HAP-1 (cell line): ENCODE measurements around the gene CTNNA2.

ENCODE experiments used
- DNase-seq, 2 experiments: peaks; one replicate each; pipeline ENCODE4 v3.0.0-alpha.2; 2016 to 2020; ENCODE audit warnings: low spot score in 2 of 2
- H3K27me3 ChIP-seq: fragments of 250-450 bp; sonication (Bioruptor Pico); 2 replicates; pipeline ENCODE4 v1.5.1; 2020; ENCODE audit warnings: low read depth, mild to moderate bottlenecking, moderate library complexity
- H3K36me3 ChIP-seq: fragments of 250-450 bp; sonication (Bioruptor Pico); replicated peaks from 2 replicates; pipeline ENCODE4 v1.5.1; 2020; ENCODE audit warnings: mild to moderate bottlenecking
- H3K4me1 ChIP-seq: fragments of 250-450 bp; sonication (Bioruptor Pico); 2 replicates; pipeline ENCODE4 v1.5.1; 2020; ENCODE audit warnings: mild to moderate bottlenecking
- H3K4me3 ChIP-seq: fragments of 250-450 bp; sonication (Bioruptor Pico); 2 replicates; pipeline ENCODE4 v1.5.1; 2020; ENCODE audit warnings: mild to moderate bottlenecking, moderate library complexity
- H3K9me3 ChIP-seq: fragments of 250-450 bp; sonication (Bioruptor Pico); 2 replicates; pipeline ENCODE4 v1.5.1; 2020; ENCODE audit warnings: mild to moderate bottlenecking, moderate library complexity
- in situ Hi-C: fragments of 300-500 bp; cut with MboI; formaldehyde crosslinking; loops from 3 replicates; pipeline ENCODE4 v1.14.3; 2020; ENCODE audit warnings: low sequenced_read_pairs, inconsistent platforms, mixed read lengths

The CTNNA2 gene

GRCh38 chr2:79700651-79701050, 187.8 kb downstream of the CTNNA2 start:
- in situ Hi-C loops, result no loop called here
- no peak for DNase-seq
- H3K9me3 ChIP-seq, result no peaks in the 10 kb centered on the region

GRCh38 chr2:79702905-79703304, 190.1 kb downstream of the CTNNA2 start:
- Histone ChIP-seq H3K4me1 (no peaks in the 10 kb centered on the region), H3K9me3 (no peaks in the 10 kb centered on the region), H3K27me3 (no peaks in the 10 kb centered on the region), H3K4me3 (no peak overlapping the region), H3K36me3 (no peaks in the 10 kb centered on the region)
- in situ Hi-C loops, result no loop called here
- DNase-seq, result no peak

More at GRCh38 chr2:79700651-79701050, 187.8 kb downstream of the CTNNA2 start:
- H3K36me3 ChIP-seq, result no peaks in the 10 kb centered on the region
- no peaks in the 10 kb centered on the region for H3K27me3 ChIP-seq
- H3K4me1 ChIP-seq, result no peaks in the 10 kb centered on the region
- H3K4me3 ChIP-seq, result no peak overlapping the region

- DNase-seq, result no peak
- H3K36me3 ChIP-seq, result no peaks in the 10 kb centered on the region
- in situ Hi-C loops, result no loop called here
- H3K27me3 ChIP-seq, result no peaks in the 10 kb centered on the region
- H3K4me3 ChIP-seq, result no peak overlapping the region
- H3K9me3 ChIP-seq, result no peaks in the 10 kb centered on the region
- no peaks in the 10 kb centered on the region for H3K4me1 ChIP-seq
These were observed 198.2 kb downstream of the CTNNA2 start for GRCh38 chr2:79711098-79711497.

GRCh38 chr2:79713131-79713785, 200.4 kb downstream of the CTNNA2 start:
- DNase-seq, result no peak
- H3K27me3 ChIP-seq, result no peaks in the 10 kb centered on the region
- in situ Hi-C loops, result no loop called here
- H3K4me3 ChIP-seq, result no peak overlapping the region
- no peaks in the 10 kb centered on the region for H3K9me3 ChIP-seq
- H3K4me1 ChIP-seq, result no peaks in the 10 kb centered on the region
- H3K36me3 ChIP-seq, result no peaks in the 10 kb centered on the region

GRCh38 chr2:79714283-79714682, 201.4 kb downstream of the CTNNA2 start:
- no peak for DNase-seq
- H3K27me3 ChIP-seq, result no peaks in the 10 kb centered on the region
- H3K4me1 ChIP-seq, result no peaks in the 10 kb centered on the region
- H3K4me3 ChIP-seq, result no peak overlapping the region
- no peaks in the 10 kb centered on the region for H3K9me3 ChIP-seq
- in situ Hi-C loops, result no loop called here
- no peaks in the 10 kb centered on the region for H3K36me3 ChIP-seq

DNA sequence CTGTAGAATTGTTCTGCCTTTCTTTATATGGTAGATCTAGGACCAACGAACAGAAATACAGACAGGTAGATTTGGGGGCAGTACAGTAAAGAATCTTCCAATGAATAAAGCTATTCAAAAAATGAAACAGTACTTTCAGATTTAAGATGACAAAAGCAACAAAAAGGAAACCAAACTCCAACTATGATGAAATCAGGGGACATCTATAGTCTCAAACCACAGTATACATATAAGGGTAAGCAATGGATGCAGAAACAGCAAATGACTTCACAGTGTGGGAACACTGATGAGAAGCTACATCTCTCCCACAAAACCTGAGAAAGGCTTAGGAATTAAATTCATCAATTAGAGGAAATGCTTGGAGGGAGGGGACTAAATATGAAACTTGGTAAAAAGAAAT, 202.5 kb downstream of the CTNNA2 start:
- no peak for DNase-seq
- H3K4me1 ChIP-seq, result no peaks in the 10 kb centered on the region
- in situ Hi-C loops, result no loop called here

DNA sequence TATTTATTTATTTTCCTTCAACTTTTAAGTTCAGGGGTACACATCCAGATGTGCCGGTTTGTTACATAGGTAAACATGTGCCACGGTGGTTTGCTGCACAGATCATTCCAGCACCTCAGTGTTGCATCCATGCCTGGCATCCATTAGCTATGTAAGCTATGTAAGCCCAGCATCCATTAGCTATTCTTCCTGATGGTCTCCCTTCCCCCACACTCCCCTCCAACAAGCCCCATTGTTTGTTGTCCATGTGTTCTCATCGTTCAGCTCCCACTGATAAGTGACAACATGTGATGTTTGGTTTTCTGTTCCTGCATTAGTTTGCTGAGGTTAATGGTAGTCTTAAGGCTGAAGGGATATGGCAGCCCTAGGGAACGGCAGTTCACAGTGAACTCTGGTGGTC, 203.4 kb downstream of the CTNNA2 start:
- H3K4me3 ChIP-seq, result no peak overlapping the region
- H3K36me3 ChIP-seq, result no peaks in the 10 kb centered on the region
- no peaks in the 10 kb centered on the region for H3K4me1 ChIP-seq
- no peaks in the 10 kb centered on the region for H3K9me3 ChIP-seq
- no peak for DNase-seq
- in situ Hi-C loops, result no loop called here
- H3K27me3 ChIP-seq, result no peaks in the 10 kb centered on the region

More for the DNA sequence above, 202.5 kb downstream of the CTNNA2 start:
- Histone ChIP-seq H3K9me3 (no peaks in the 10 kb centered on the region), H3K27me3 (no peaks in the 10 kb centered on the region), H3K36me3 (no peaks in the 10 kb centered on the region), H3K4me3 (no peak overlapping the region)

DNA sequence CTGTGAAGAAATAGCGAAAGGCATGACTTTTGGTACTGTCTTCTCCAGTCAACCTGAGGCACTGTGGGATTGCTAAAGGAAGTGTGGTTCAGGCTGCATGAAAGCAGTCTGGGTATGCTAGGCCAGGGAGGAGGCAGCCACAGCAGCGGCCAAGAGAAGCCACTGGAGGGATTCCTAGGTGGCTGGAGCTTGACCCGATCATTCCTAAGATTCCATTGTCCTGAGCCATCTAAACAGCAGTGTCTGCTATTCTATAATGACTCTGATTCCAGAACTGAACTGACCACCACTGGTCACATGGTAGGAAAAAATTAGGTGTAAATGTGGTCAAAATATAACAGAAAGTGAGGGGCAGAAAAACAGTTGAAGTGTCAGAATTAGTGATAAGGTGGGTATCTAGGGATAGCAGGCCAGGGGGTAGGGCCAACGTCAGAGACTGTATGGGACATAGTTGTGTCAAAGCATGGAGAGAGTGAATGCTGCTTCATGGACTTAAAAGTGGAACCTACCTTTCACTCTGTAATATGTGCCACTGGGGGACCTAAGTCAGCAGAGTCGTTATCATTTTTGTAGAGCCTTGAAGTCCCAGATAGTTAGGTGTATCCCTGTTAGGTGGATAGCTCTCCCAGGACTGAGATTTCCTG, 204.6 kb downstream of the CTNNA2 start:
- H3K36me3 ChIP-seq, result no peaks in the 10 kb centered on the region
- H3K4me1 ChIP-seq, result no peaks in the 10 kb centered on the region
- no peak overlapping the region for H3K4me3 ChIP-seq
- no peaks in the 10 kb centered on the region for H3K9me3 ChIP-seq
- no peak for DNase-seq
- in situ Hi-C loops, result no loop called here
- no peaks in the 10 kb centered on the region for H3K27me3 ChIP-seq

DNA sequence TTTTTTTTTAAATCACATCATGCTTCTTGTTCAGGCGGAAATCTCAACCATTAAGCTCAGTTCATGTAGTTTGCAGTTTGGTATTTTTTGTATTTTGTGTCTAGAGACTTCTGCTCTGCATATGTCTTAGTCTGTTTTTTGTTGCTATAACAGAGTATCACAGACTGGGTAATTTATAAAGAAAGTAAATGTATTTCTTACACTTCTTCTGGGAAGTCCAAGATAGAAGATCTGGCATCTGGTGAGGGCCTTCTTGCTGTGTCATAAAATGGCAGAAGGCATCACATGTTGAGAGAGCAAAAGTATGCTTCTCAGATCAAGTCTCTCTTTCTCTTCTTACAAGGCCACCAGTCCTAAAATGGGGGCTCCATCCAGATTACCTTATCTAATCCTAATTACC, 208.2 kb downstream of the CTNNA2 start:
- Histone ChIP-seq H3K27me3 (no peaks in the 10 kb centered on the region), H3K4me3 (no peak overlapping the region), H3K36me3 (no peaks in the 10 kb centered on the region), H3K9me3 (no peaks in the 10 kb centered on the region), H3K4me1 (no peaks in the 10 kb centered on the region)
- no peak for DNase-seq
- in situ Hi-C loops, result no loop called here

DNA sequence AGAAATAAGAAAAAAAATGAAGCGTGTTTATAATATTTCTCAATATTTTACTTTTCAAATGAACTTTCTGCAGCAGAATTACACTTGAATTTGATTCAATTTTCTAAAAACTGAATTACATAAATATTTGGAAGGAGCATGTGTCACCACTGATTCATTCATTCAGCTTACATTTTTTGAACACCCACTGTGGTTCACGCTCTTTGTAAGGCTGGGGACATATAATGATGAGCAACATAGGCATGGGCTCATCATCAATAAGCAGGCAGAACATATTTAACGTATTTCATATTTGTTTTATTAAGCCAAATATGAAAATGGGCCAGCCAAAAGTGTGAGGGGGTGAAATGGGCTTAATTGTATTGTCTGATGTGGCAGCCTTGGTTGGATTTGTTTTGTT, 209.1 kb downstream of the CTNNA2 start:
- in situ Hi-C loops, result no loop called here

DNA sequence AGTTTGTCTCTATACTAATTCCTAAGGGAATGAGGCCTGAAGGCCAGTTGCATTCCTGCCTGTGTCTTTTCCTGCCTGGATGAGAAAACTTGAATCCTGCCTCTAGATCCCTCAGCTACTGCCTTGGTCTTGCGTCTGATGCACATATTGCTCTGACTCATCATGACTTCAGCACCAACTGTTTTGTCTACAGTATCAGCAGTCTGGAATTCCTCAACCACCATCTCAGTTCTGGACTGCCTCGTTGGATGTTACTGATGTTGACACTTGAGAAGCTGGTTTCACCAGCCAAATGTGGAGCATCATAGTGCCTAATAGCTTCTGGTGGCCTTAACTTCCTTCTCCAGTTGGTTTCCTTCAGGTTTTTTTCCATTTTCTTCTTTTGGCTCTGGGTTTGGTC, 211.0 kb downstream of the CTNNA2 start:
- Histone ChIP-seq H3K36me3 (no peaks in the 10 kb centered on the region), H3K4me3 (no peak overlapping the region), H3K27me3 (no peaks in the 10 kb centered on the region), H3K4me1 (no peaks in the 10 kb centered on the region), H3K9me3 (no peaks in the 10 kb centered on the region)
- no peak for DNase-seq
- in situ Hi-C loops, result no loop called here

More for the DNA sequence above, 209.1 kb downstream of the CTNNA2 start:
- Histone ChIP-seq H3K9me3 (no peaks in the 10 kb centered on the region), H3K36me3 (no peaks in the 10 kb centered on the region), H3K27me3 (no peaks in the 10 kb centered on the region), H3K4me3 (no peak overlapping the region), H3K4me1 (no peaks in the 10 kb centered on the region)
- DNase-seq, result no peak

DNA sequence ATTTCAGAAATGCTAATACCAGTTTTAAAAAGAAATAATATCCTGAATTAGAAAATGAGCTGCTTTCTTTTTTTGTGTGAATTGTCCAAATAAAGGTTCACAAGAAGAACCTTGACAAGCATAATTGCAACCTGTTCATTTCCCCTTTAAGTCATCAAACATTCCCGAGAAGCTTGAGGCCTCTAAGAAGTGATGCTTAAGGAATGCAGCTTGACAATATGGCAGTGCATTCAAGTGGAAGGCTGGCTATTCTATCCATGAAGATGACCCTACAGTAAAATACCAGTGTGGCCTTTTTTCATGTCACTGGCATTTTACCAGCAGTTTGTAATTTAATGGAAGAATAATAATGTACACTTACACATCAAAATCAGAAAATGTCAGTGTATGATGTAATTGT, 216.7 kb downstream of the CTNNA2 start:
- H3K36me3 ChIP-seq, result no peaks in the 10 kb centered on the region
- H3K4me1 ChIP-seq, result no peaks in the 10 kb centered on the region
- H3K27me3 ChIP-seq, result no peaks in the 10 kb centered on the region
- no peak overlapping the region for H3K4me3 ChIP-seq
- no peaks in the 10 kb centered on the region for H3K9me3 ChIP-seq
- in situ Hi-C loops, result no loop called here
- DNase-seq, result no peak

DNA sequence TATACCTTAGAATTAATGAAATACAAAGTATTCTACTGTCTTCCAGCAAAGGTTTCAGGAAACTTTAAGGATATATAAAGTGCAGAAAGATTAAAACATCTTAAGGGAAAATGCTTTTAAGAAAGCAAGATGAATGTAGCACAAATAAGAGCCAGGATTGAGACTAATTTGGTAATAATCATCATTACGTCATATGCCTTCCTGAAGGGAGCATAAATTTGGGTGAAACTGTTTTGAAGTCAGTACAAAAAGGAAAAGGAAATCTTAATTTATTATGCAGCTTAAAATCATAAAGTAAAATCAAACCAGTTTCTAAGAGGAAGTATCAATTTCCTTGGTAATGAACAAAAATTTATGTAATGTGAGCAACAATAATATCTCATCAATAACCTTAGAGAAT, 221.7 kb downstream of the CTNNA2 start:
- Histone ChIP-seq H3K4me1 (no peaks in the 10 kb centered on the region), H3K36me3 (no peaks in the 10 kb centered on the region), H3K27me3 (no peaks in the 10 kb centered on the region), H3K4me3 (no peak overlapping the region), H3K9me3 (no peaks in the 10 kb centered on the region)
- in situ Hi-C loops, result no loop called here
- DNase-seq, result no peak

DNA sequence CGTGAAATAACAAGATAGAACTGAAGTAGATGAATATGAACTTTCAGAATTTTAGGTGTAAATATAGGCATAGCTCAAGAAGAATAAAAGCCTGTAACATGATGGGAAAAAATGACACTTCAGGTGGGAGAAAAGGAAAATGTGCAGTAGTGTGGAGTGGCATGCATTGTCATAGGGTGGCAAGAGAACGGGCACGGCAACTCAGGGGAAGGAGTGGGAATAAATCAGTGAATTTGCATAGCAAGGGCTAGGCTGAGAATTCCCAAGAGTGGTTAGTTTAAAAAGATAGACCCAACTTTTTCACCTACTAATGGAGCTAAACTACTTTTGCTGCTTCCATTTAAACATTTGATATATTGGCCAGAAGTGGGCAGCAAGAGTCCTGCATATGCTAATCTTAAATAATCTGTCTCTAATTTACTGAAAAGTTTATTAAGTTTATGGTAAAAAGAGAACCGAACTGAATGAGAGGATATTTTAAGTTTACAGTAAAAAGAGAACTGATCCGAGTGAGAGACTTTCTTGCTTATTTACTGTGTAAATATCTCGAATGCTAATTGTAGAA, 228.1 kb downstream of the CTNNA2 start:
- DNase-seq, result no peak
- no peaks in the 10 kb centered on the region for H3K27me3 ChIP-seq
- H3K9me3 ChIP-seq, result no peaks in the 10 kb centered on the region
- H3K4me3 ChIP-seq, result no peak overlapping the region
- H3K4me1 ChIP-seq, result no peaks in the 10 kb centered on the region
- H3K36me3 ChIP-seq, result no peaks in the 10 kb centered on the region
- in situ Hi-C loops, result no loop called here
